ENCODE data around the gene BTBD9. TPM values are rescaled to one million over a fixed set of nuclear protein-coding genes. Genes with fewer than 3 reads are reported as not detected.

The BTBD9 gene
- total and polyA plus RNA-seq, 4 donors: 8.7 to 73.9 (median 28.3) TPM

DNA sequence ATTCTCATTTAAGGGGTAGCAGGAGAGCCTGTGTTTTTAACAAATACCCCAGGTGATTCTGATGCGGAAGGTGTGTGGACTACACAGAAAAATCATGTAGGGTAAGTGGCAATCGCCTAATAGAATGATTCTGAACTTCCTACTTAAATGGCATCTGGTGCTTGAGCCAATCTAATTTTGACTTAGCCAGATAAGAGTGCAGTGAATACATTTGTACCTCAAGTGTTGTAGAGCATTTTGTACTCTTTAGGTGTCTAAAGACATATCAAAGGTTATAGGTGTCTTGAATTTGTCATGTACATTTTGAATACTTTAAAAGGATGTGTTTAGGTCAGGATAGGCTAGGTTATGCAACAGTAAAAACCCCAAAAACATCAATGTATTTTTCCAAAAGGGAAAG, 10.0 kb upstream of the BTBD9 start:
- no peak for DNase-seq
- Histone ChIP-seq H3K9me3 (ENCODE audit: control insufficient read depth in 4 of 4, insufficient read depth in 3 of 4, low read length in 3 of 4) (no peaks in the 10 kb centered on the region), H3K4me3 (no peak overlapping the region), H3K36me3 (ENCODE audit: control insufficient read depth in 4 of 4, insufficient read depth in 4 of 4, low read length in 4 of 4) (peaks cover 0 to 5% (median 0%) of the 10 kb centered on the region in 4 donors), H3K9ac (ENCODE audit: insufficient read depth in 1 of 2, low read length in 2 of 2) (no peak overlapping the region), H3K4me1 (ENCODE audit: control insufficient read depth in 5 of 5, insufficient read depth in 5 of 5, low read length in 5 of 5) (peaks cover 0 to 8% (median 2%) of the 10 kb centered on the region in 5 donors), H3K27me3 (ENCODE audit: control insufficient read depth in 3 of 3, insufficient read depth in 3 of 3, low read length in 2 of 3) (no peaks in the 10 kb centered on the region), H3K27ac (ENCODE audit: low read depth in 1 of 2, low read length in 1 of 2) (no peak overlapping the region)
- TF ChIP-seq, protein P1, sequence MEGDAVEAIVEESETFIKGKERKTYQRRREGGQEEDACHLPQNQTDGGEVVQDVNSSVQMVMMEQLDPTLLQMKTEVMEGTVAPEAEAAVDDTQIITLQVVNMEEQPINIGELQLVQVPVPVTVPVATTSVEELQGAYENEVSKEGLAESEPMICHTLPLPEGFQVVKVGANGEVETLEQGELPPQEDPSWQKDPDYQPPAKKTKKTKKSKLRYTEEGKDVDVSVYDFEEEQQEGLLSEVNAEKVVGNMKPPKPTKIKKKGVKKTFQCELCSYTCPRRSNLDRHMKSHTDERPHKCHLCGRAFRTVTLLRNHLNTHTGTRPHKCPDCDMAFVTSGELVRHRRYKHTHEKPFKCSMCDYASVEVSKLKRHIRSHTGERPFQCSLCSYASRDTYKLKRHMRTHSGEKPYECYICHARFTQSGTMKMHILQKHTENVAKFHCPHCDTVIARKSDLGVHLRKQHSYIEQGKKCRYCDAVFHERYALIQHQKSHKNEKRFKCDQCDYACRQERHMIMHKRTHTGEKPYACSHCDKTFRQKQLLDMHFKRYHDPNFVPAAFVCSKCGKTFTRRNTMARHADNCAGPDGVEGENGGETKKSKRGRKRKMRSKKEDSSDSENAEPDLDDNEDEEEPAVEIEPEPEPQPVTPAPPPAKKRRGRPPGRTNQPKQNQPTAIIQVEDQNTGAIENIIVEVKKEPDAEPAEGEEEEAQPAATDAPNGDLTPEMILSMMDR (IDR thresholded peaks at IDR 0.05; ENCODE audit: control extremely low read depth, extremely low read depth): no peak
- WGBS, 2 donors: 91 to 96% methylated on average over 2 of the region's 2 CpGs
- no peak for ATAC-seq (ENCODE audit: insufficient read depth, low FRiP score)

DNA sequence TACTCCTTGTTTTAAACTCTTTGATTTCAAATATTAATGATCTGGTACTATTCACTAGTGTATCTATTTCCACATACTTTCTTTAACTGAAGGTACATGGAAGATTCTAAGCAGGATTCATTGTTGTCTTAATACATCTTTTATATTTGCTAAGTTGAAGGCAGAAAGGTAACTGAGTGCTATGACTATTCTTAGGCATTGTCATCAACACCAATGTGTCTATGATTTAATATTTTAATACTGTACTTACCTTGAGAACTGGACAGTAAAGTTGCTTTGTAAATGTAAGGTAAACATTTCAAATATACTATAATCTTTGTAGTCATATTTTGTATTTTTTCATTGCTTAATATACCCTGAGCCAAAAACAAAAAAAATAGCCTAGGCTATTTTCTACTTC, 8.9 kb upstream of the BTBD9 start:
- Histone ChIP-seq H3K27ac (ENCODE audit: low read depth in 1 of 2, low read length in 1 of 2) (no peak overlapping the region), H3K36me3 (ENCODE audit: control insufficient read depth in 4 of 4, insufficient read depth in 4 of 4, low read length in 4 of 4) (peaks cover 0 to 5% (median 0%) of the 10 kb centered on the region in 4 donors), H3K9me3 (ENCODE audit: control insufficient read depth in 4 of 4, insufficient read depth in 3 of 4, low read length in 3 of 4) (no peaks in the 10 kb centered on the region), H3K27me3 (ENCODE audit: control insufficient read depth in 3 of 3, insufficient read depth in 3 of 3, low read length in 2 of 3) (no peaks in the 10 kb centered on the region), H3K4me3 (no peak overlapping the region), H3K9ac (ENCODE audit: insufficient read depth in 1 of 2, low read length in 2 of 2) (no peak overlapping the region), H3K4me1 (ENCODE audit: control insufficient read depth in 5 of 5, insufficient read depth in 5 of 5, low read length in 5 of 5) (peaks cover 0 to 8% (median 3%) of the 10 kb centered on the region in 5 donors)
- DNase-seq (no peak), ATAC-seq (ENCODE audit: insufficient read depth, low FRiP score) (no peak)
- TF ChIP-seq, protein P1 (IDR thresholded peaks at IDR 0.05; ENCODE audit: control extremely low read depth, extremely low read depth): no peak

DNA sequence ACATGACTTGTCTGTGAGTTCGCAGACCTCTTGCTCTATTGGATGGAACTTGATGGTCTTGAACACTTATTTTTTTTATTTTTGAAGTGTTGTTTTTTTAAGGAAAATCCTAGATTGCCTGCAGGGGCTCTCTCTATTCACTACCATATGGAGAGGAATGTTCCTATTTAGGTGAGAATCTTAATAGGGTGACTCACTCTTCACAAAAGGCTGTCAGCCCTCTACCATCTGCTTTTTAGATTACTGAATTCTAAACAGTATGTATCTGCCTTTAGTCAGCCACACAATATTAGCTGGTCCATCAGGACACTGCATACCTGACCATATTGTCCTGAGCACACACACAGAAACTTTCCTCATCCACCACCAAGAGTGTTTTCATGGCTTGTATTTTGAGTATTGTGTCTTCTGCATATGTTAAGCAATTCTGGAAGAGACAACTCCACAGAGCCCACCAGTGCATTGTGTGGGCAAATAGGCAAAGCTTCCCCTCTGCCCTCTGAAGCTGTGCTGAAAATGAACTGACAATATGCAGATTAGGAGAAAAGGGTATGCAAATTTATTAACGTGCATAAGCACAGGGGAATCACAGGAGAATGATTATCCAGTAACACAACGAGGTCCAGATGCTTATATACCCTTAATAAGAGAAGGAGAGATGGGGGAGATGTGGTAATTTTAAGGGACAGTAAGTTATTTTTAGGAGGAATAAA, 6.6 kb upstream of the BTBD9 start:
- DNase-seq (no peak), ATAC-seq (ENCODE audit: insufficient read depth, low FRiP score) (no peak)
- TF ChIP-seq, protein P1 (IDR thresholded peaks at IDR 0.05; ENCODE audit: control extremely low read depth, extremely low read depth): no peak
- Histone ChIP-seq H3K36me3 (ENCODE audit: control insufficient read depth in 4 of 4, insufficient read depth in 4 of 4, low read length in 4 of 4) (peaks cover 0 to 5% (median 0%) of the 10 kb centered on the region in 4 donors), H3K9ac (ENCODE audit: insufficient read depth in 1 of 2, low read length in 2 of 2) (no peak overlapping the region), H3K4me1 (ENCODE audit: control insufficient read depth in 5 of 5, insufficient read depth in 5 of 5, low read length in 5 of 5) (peaks cover 0 to 8% (median 3%) of the 10 kb centered on the region in 5 donors), H3K27me3 (ENCODE audit: control insufficient read depth in 3 of 3, insufficient read depth in 3 of 3, low read length in 2 of 3) (no peaks in the 10 kb centered on the region), H3K4me3 (no peak overlapping the region), H3K27ac (ENCODE audit: low read depth in 1 of 2, low read length in 1 of 2) (no peak overlapping the region), H3K9me3 (ENCODE audit: control insufficient read depth in 4 of 4, insufficient read depth in 3 of 4, low read length in 3 of 4) (no peaks in the 10 kb centered on the region)
- 88 to 93% methylated on average over 3 of the region's 3 CpGs for WGBS, 2 donors
